Ovary (tissue), 9 donors: Measurements from ENCODE around the gene PSKH1. TPM values are rescaled to one million over a fixed set of nuclear protein-coding genes. Genes with fewer than 3 reads are reported as not detected.

Experiments
- DNase-seq, 5 donors: peaks; one replicate each; pipeline ENCODE4 v3.0.0-alpha.2; 2019 to 2020
- H3K27ac ChIP-seq, 2 donors: fragments of 200-600 bp; one replicate each; pipeline versions ENCODE4 v1.5.1 to v1.8.0; 2019 to 2022
- H3K27me3 ChIP-seq: fragments of 200-600 bp; one replicate; pipeline ENCODE4 v1.8.0; 2022
- H3K36me3 ChIP-seq: fragments of 200-600 bp; sonication (generic); one replicate; pipeline ENCODE4 v1.5.1; 2019
- H3K4me1 ChIP-seq: one replicate; pipeline ENCODE4 v1.8.1; 2013; ENCODE audit warnings: mild to moderate bottlenecking, moderate library complexity; ENCODE audit not compliant: insufficient read depth
- H3K4me3 ChIP-seq: fragments of 200-600 bp; sonication (generic); one replicate; pipeline ENCODE4 v1.5.1; 2017
- H3K9me3 ChIP-seq, 2 donors: fragments of 200-600 bp in 1 of 2; sonication (generic) in 1 of 2; one replicate each; pipeline versions ENCODE4 v1.5.1 to v1.8.1; 2013 to 2019; ENCODE audit warnings: mild to moderate bottlenecking in 1 of 2, moderate library complexity in 1 of 2
- EP300 ChIP-seq: sonication (generic); formaldehyde crosslinking; IDR thresholded peaks from one replicate; pipeline ENCODE4 v1.6.1; 2017; ENCODE audit warnings: antibody characterized with exemption
- POLR2A ChIP-seq: fragments of 450-650 bp; IDR thresholded peaks from one replicate; pipeline ENCODE4 v1.6.1; 2017; ENCODE audit warnings: antibody characterized with exemption, mild to moderate bottlenecking, moderate library complexity
- WGBS, 3 donors: extraction: QIAGEN DNeasy Blood & Tissue Kit in 1 of 3; methylation state at CpG; one replicate each; pipeline versions ENCODE4 v1.1.5 to v1.1.7; 2013 to 2017; 5-methylcytosine and 5-hydroxymethylcytosine counted together
- intact Hi-C, 4 donors: fragments of 100-400 bp; cut with DNase I; formaldehyde crosslinking; loops; one replicate each; pipeline versions ENCODE4 v1.11.0 to v1.15.1; 2022 to 2023
- polyA plus RNA-seq, 2 donors: library from polyadenylated mRNA; stranded (reverse); fragments of 200-250 nt in 1 of 2; fragments of 350-450 nt in 1 of 2; fragmentation: Illumina TruSeq in 1 of 2; extraction: RNeasy Lipid Tissue Mini Kit (QIAGEN cat#74804) in 1 of 2; gene quantifications; one replicate each; pipeline ENCODE4 v1.2.3, GENCODE V29; 2013 to 2014
- total RNA-seq, 7 donors: library from RNA; depleted of rRNA in 2 of 7; stranded (reverse); fragments of >200 nt in 2 of 7; fragmentation: NEBNext Ultra II Directional in 3 of 7; extraction: Animal tissue kit (Norgen Biotek cat#: 25700) in 3 of 7; gene quantifications; one replicate each; pipeline versions ENCODE4 v1.1.0 to v1.2.4, GENCODE V29; 2016 to 2023
- TF ChIP-seq, protein P1 (sequence below), 3 donors: fragments of 450-650 bp in 2 of 3; fragments of 200-600 bp in 1 of 3; IDR thresholded peaks; one replicate each; pipeline versions ENCODE4 v1.5.1 to v1.8.0; 2016 to 2022; ENCODE audit warnings: antibody characterized with exemption in 3 of 3, mild to moderate bottlenecking in 1 of 3
- donor health status: DM: no; HTN: no; CAD: no; lungs with moderate emphysema.
- donor health status: DM: no; HTN: no; CAD: no.
- donor health status: Bipolar disorder and iron deficiency.
- donor health status: DM: yes; HTN: yes; CAD: no.
- donor health status: DM: no; HTN: no; CAD: no.
- donor health status: DM: yes; HTN: yes; CAD: no.

Gene PSKH1
- total and polyA plus RNA-seq, 9 donors, result 9.6 to 38.9 (median 26.6) TPM

DNA sequence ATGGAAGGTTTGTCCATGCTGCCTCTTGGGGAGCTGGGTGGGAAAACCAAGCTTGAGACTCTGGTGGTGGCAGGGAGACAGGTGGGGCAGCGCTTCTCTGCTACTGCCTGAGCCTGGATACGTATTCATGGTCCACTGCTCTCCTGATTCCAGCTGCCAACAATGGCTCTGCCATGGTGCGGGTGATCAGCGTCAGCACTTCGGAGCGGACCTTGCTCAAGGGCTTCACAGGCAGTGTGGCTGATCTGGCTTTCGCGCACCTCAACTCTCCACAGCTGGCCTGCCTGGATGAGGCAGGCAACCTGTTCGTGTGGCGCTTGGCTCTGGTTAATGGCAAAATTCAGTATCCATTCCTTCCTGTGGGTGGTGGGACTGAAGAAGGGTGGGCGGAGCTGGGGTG lies 16.0 kb upstream of the PSKH1 start:
- H3K36me3 ChIP-seq, result no peaks in the 10 kb centered on the region
- intact Hi-C loops, result no loop called here
- WGBS, 3 donors, result 88 to 93% (median 92%) methylated on average over 11 of the region's 11 CpGs

DNA sequence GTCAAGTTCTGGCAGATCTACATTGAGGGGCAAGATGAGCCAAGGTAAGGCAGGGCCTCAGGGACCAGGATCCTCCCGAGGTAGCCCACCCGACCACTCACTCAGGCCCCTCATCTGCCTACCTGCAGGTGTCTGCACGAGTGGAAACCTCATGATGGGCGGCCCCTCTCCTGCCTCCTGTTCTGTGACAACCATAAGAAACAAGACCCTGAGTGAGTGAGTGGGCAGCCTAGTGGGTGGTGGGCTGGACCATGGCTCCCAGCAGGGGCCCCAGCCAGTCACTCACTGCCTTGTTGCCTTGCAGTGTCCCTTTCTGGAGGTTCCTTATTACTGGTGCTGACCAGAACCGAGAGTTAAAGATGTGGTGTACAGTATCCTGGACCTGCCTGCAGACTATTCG lies 14.8 kb upstream of the PSKH1 start:
- Histone ChIP-seq H3K36me3 (no peaks in the 10 kb centered on the region), H3K4me1 (peaks cover 4% of the 10 kb centered on the region), H3K27ac (no peak overlapping the region), H3K4me3 (no peak overlapping the region), H3K9me3 (no peaks in the 10 kb centered on the region), H3K27me3 (no peaks in the 10 kb centered on the region)
- intact Hi-C loops, result no loop called here
- DNase-seq, result no peak
- no peak for TF ChIP-seq EP300
- TF ChIP-seq POLR2A, result no peak
- TF ChIP-seq, protein P1, sequence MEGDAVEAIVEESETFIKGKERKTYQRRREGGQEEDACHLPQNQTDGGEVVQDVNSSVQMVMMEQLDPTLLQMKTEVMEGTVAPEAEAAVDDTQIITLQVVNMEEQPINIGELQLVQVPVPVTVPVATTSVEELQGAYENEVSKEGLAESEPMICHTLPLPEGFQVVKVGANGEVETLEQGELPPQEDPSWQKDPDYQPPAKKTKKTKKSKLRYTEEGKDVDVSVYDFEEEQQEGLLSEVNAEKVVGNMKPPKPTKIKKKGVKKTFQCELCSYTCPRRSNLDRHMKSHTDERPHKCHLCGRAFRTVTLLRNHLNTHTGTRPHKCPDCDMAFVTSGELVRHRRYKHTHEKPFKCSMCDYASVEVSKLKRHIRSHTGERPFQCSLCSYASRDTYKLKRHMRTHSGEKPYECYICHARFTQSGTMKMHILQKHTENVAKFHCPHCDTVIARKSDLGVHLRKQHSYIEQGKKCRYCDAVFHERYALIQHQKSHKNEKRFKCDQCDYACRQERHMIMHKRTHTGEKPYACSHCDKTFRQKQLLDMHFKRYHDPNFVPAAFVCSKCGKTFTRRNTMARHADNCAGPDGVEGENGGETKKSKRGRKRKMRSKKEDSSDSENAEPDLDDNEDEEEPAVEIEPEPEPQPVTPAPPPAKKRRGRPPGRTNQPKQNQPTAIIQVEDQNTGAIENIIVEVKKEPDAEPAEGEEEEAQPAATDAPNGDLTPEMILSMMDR (IDR thresholded peaks at IDR 0.05), result no peak
- 79 to 93% (median 90%) methylated on average over 6 of the region's 6 CpGs for WGBS, 3 donors

More for the DNA sequence above, 16.0 kb upstream of the PSKH1 start:
- TF ChIP-seq, protein P1 (IDR thresholded peaks at IDR 0.05), result no peak
- TF ChIP-seq EP300 (no peak), POLR2A (no peak)
- H3K4me1 ChIP-seq, result peaks cover 6% of the 10 kb centered on the region
- no peaks in the 10 kb centered on the region for H3K9me3 ChIP-seq
- DNase-seq, result no peak
- no peak overlapping the region for H3K27ac ChIP-seq
- H3K4me3 ChIP-seq, result no peak overlapping the region
- H3K27me3 ChIP-seq, result no peaks in the 10 kb centered on the region

DNA sequence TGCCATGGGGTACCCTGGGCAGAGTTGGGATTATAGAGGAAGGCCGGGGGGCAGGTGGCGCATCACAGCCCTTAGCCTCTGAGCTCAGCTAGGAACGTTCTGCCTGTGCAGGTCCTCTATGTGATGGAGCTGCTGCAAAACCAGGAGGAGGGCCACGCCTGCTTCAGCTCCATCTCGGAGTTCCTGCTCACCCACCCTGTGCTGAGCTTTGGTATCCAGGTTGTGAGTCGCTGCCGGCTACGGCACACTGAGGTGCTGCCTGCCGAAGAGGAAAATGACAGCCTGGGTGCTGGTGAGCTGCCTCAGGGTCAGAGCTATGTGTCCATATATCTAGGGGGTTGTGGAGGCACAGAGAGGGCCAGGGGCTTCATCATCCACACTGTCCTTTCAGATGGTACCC lies 14.2 kb upstream of the PSKH1 start:
- Histone ChIP-seq H3K4me1 (peaks cover 4% of the 10 kb centered on the region), H3K36me3 (no peaks in the 10 kb centered on the region), H3K4me3 (no peak overlapping the region), H3K9me3 (no peaks in the 10 kb centered on the region), H3K27me3 (no peaks in the 10 kb centered on the region), H3K27ac (no peak overlapping the region)
- TF ChIP-seq EP300, result no peak
- TF ChIP-seq, protein P1 (IDR thresholded peaks at IDR 0.05), result no peak
- 89 to 98% (median 90%) methylated on average over 9 of the region's 9 CpGs for WGBS, 3 donors
- intact Hi-C loops, result no loop called here
- DNase-seq, result no peak

DNA sequence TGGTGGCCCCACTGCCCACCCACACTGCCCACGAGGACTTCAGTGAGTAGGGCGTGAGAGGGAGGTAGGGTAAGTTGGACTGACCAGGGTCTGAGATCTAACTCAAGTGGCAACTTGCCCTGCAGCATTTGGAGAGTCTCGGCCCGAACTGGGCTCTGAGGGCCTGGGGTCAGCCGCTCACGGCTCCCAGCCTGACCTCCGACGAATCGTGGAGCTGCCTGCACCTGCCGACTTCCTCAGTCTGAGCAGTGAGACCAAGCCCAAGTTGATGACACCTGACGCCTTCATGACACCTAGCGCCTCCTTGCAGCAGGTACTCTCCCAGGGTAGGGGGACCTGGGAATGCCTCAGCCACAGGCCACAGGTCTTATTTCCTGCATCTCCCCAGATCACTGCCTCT lies 13.6 kb upstream of the PSKH1 start:
- WGBS, 3 donors, result 82 to 92% (median 88%) methylated on average over 12 of the region's 12 CpGs
- no peak for DNase-seq
- H3K36me3 ChIP-seq, result no peaks in the 10 kb centered on the region
- H3K4me1 ChIP-seq, result peaks cover 9% of the 10 kb centered on the region
- H3K4me3 ChIP-seq, result no peak overlapping the region
- H3K27me3 ChIP-seq, result no peaks in the 10 kb centered on the region
- no peak for TF ChIP-seq EP300
- no peak for TF ChIP-seq POLR2A
- TF ChIP-seq, protein P1 (IDR thresholded peaks at IDR 0.05), result no peak
- H3K9me3 ChIP-seq, result no peaks in the 10 kb centered on the region
- no peak overlapping the region for H3K27ac ChIP-seq
- intact Hi-C loops, result no loop called here

DNA sequence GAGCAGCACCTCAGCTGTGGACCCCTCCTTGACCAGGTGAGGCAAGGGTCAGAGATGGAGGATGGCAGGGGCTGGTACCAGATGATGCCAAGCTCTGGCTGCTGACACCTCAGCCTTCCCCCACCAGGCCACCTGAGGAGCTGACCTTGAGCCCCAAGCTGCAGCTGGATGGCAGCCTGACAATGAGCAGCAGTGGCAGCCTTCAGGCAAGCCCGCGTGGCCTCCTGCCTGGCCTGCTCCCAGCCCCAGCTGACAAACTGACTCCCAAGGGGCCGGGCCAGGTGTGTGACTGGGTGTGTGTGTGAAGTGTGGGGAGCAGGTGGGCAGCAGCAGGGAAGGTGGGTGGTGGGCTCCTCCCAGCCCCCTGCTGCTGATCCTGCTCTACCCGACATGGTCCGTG lies 13.1 kb upstream of the PSKH1 start:
- intact Hi-C loops, result loop anchor here in 3 of 4 donors (5.0 kb wide), 1 partner anchor 47 kb away; no protein-coding TSS in a partner anchor
- no peak for DNase-seq

More for the DNA sequence above, 13.1 kb upstream of the PSKH1 start:
- Histone ChIP-seq H3K27ac (no peak overlapping the region), H3K36me3 (no peaks in the 10 kb centered on the region), H3K4me1 (peaks cover 10% of the 10 kb centered on the region), H3K27me3 (no peaks in the 10 kb centered on the region), H3K9me3 (no peaks in the 10 kb centered on the region), H3K4me3 (no peak overlapping the region)
- 76 to 93% (median 82%) methylated on average over 3 to 5 of the region's 5 CpGs for WGBS, 3 donors
- no peak for TF ChIP-seq POLR2A
- no peak for TF ChIP-seq EP300
- TF ChIP-seq, protein P1 (IDR thresholded peaks at IDR 0.05), result no peak
